GM18505 (cell line): Measurements from ENCODE around the gene HMG20A.

Experiments
- ATAC-seq: cut with Tn5 transposase; IDR thresholded peaks from one replicate; pipeline ENCODE4 v1.9.1; 2021; ENCODE audit not compliant: unreplicated experiment
- POLR2A ChIP-seq: IDR thresholded peaks from 4 replicates; pipeline ENCODE4 v1.6.1; 2011; ENCODE audit warnings: borderline replicate concordance; ENCODE audit not compliant: insufficient read depth, insufficient read length; ENCODE audit errors: extremely low read depth

HMG20A gene

DNA sequence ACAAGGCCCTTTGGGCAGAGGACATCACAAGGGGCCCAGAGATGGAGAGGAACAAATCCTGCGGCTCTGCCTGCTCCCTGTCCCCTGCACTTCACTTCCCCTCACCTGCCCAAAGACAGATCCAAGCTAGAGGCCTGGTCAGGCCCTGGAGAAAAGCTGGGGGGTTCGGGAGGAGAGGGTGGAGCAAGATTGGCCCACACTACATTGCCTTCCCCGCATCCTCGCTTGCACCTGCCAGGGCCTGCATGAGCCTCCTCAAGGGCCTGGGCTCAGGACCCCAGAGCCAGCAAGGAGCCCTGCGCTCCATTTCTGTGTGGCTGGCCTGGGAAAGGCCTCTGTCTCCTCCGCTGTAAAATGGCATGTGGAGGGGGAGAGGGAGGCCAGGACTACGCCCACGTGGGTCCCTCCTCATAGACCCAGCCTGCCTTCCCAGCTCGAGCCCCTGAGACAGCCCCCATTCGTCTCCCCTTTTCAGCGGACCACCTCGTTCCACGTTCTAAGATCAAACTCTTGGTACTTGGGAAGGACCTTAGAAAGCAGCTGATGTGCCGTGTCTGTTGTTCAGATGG is 106.0 kb downstream of the HMG20A start:
- TF ChIP-seq POLR2A, result no peak
- no peak for ATAC-seq

DNA sequence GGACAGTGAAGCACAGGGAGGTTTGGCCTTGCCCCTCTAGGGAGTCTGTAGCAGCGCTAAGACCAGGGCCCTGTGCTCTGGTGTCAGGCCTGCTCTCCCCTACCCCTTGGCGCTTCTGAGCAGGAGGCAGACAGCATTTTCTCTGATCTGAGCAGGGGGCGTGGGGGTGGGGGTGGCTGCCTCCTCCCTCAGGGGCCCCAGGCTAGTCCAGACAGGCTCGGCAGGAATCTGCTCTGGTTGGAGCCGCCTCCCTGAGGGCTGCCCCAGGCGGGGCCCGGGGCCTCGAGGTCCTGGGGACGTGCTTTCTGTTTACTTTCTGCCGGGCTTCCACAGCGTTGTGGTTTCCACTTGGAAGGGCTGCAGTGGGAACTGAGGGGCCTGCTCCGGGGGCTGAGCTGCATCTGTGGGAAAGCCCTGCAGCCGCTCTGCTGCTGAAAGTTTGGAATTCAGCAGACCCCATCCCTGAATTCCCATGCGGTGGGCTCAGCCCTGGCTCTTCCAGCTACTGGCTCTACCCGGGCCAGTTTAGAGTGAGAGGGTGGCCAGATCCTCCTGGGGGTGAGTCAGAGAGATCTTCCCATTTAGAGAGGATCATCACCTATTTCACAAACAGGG is 106.6 kb downstream of the HMG20A start:
- TF ChIP-seq POLR2A, result no peak

DNA sequence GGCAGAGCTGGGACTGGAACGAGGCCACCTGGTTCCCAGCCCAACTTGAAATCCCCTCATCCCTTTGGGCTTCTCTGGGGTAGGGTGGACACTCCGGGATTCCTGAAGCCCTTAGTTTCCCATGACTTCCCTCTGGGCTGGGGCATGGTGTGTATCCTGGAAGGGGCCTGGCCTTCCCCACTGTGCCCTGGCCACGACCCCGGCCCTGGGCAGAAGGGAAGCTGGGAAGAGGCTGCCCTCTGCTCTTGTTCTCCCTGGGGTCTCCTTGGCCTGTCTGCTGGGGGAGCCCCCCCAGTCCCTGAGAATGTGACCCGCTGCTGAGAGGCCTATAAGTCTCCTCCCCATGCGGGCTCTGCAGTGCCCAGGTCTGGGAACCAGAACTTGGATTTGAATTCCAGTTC is 107.1 kb downstream of the HMG20A start:
- TF ChIP-seq POLR2A, result no peak
- no peak for ATAC-seq

More for the DNA sequence above, 106.6 kb downstream of the HMG20A start:
- ATAC-seq, result no peak

DNA sequence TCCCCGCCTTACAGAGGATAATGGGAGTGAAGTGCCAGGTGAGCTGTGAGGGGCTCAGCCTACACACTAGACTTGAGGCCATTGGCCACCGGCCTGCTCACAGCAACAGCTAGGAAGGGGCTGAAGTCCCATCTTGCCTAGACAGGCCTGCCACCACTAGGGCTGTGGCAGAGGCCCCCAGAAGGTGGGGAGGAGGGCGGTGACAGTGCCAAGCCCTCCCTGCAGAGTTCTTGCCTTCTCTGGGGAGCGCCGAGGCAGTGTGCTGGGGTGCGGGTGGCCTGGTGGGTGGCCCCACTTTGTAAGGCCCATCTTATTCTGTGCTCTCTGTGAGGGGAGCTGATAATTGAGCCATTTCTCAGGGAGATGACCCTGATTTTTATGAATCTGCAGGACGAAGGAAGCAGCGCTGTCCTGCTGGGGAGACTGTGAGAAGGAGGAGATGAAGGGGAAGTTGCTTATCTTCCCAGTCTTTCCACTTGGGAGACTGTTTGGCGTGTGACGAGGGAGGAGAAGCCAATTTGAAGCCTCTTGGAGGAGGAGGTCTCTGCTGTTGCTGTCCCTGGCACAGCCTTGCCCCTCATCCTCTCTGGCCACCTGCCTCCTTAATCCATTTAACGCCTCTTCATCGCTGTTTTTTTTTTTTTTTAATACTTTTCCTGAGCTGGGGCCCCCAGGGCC is 107.7 kb downstream of the HMG20A start:
- no peak for TF ChIP-seq POLR2A
- ATAC-seq, result no peak

DNA sequence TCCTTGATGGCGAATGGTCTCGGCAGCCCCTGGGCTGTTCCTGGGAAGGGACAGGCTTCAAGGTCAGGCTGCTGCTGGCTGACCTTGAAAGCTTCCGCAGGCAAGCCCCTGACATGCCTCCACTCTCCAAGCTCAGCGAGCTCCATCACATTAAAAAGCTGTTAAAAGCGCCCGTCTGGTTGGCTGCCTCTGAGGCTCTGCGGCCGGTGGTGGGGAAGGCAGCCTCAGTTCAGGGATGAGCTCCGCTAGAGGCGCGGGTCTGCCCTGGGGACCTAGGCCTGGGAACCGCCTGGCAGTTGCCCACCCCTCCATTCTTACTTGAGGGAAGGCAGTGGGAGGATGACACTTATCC is 108.3 kb downstream of the HMG20A start:
- TF ChIP-seq POLR2A, result no peak

DNA sequence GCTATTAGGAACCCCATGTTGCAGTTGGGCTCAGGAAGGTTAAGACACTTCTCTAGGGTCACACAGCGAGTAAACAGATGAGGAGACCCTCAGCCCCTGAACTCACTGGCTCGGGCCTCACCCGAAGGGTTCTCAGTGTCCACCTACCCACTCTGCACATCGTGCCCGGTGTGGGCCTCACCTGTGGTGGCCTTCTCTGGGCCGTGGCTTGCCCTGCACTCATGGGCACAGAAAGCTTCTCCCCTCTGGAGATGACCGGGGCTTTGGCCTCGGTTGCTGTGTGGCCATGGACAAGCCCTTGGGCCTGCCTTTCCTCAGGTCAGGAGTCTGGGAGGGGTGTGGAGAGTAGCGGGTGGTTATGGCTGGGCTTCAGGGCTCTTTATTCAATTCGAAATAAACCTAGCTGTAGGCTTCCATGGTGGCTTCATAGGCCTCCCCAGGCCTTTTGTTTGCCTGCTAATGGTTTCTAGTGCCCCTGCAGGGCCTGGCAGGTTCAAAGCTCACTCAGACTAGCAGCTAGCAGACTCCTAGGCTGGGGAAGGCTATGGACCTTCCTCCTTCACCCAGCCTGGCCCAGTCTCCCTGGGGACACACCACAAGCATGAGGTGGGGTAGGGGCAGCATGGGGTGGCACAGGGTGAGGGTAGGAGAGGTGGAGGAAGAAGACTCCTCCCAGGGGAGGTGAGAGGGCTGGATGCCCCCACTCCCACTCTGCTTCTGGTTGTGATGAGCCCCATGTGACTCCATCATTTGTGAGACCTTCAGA is 108.9 kb downstream of the HMG20A start:
- TF ChIP-seq POLR2A, result no peak
- ATAC-seq, result no peak

More for the DNA sequence above, 108.3 kb downstream of the HMG20A start:
- ATAC-seq, result no peak

DNA sequence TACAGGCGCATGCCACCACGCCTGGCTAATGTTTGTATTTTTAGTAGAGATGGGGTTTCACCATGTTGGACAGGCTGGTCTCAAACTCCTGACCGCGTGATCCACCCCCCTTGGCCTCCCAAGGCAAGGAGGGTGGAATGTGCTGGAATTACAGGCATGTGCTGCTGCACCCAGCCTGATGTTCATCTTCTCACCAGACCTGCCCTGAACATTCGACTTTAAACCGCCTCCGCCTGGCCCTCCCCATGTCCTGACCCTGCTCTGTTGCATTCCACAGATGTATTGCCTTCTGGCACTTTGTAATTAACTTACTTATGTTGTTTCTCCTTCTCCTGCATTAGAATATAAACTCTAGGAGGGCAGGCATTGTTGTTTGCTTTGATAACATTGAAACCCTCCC is 109.9 kb downstream of the HMG20A start:
- no peak for ATAC-seq
- no peak for TF ChIP-seq POLR2A

DNA sequence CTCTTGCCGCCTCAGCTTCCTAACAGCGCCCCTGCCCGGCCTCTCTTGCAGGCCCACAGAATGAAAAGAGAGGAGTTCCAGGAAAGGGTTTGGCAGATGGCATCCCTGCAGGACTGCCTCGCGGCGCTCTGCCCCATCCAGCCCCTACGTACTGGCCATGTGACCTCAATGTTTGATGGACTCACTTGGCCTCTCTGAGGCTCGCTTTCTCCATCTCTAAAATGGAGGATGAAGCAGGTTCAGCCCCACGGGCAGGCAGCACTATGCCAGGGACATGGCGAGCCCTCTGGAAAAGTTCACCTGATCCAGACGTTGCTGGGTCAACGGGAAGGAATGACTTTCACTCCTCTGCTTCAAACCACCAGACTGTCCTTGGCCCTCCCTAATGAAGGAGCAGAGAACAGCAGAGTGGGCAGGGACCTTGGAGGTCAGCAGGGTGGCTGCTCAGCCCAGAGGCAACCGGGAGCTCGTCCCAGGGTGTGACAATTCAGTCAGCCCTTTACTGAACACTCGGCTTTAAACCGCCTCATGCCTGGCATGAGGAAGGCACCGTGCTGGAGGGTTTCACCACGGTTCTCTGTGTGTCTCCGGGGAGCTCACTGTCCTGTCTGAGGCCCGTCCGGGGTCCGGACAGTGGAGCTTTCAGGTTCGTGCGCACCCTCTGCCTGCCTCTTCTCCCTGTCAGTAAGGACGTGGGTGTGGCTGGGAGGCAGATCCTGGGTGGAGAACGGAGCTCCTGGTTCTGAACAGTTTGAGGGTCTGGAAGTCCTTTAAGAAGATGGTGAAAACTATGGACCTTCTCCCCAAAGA is 110.7 kb downstream of the HMG20A start:
- no peak for TF ChIP-seq POLR2A
- ATAC-seq, result no peak

DNA sequence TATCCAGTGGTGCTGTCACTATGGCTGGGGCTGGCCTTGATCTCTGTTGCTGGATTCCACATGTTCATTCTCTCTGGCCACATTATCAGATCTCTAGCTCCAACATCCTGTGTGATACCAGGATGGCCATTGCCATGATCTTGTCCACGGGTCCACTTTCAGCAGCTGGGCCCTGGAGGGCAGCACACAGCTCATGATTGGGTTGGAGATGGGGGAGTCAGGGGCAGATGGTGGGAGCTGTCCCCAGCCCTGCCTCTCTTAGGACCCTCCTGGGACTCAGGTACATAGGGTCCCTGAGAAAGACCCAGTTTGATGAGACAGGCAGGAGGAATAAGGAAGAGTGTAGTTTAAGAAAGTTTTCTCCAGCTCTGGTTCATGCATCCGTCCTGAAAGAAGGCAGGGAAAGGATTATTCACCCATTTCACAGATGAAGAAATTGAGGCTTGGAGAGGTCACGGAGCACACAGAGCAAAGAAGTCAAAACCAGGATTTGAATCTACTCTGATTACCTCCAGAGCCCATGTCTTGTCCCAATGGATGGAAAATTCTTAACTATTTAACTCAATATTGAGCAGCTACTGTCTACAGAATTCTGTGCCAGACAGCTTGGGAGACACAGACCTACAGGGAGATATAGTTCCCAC is 111.5 kb downstream of the HMG20A start:
- ATAC-seq, result no peak
- TF ChIP-seq POLR2A, result no peak

DNA sequence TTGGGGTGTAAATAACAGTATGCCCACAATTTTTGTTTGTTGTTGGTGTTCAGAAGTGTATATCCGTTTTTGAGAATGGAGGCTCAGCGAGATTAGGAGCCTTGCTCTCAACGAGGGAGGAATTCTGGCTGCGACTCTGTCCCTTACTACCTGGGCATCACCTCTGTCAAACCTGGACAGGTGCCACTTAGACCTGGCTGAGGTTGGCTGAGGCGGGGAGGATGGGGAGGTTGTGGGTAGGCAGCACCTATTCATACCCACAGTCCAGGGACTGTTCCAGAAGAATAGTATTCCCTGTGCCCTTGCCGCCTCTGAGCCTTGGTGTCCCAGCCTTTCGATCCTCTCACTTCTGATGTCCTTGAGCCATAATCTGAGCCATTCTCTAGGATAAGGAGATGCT is 112.2 kb downstream of the HMG20A start:
- no peak for ATAC-seq
- TF ChIP-seq POLR2A, result no peak

DNA sequence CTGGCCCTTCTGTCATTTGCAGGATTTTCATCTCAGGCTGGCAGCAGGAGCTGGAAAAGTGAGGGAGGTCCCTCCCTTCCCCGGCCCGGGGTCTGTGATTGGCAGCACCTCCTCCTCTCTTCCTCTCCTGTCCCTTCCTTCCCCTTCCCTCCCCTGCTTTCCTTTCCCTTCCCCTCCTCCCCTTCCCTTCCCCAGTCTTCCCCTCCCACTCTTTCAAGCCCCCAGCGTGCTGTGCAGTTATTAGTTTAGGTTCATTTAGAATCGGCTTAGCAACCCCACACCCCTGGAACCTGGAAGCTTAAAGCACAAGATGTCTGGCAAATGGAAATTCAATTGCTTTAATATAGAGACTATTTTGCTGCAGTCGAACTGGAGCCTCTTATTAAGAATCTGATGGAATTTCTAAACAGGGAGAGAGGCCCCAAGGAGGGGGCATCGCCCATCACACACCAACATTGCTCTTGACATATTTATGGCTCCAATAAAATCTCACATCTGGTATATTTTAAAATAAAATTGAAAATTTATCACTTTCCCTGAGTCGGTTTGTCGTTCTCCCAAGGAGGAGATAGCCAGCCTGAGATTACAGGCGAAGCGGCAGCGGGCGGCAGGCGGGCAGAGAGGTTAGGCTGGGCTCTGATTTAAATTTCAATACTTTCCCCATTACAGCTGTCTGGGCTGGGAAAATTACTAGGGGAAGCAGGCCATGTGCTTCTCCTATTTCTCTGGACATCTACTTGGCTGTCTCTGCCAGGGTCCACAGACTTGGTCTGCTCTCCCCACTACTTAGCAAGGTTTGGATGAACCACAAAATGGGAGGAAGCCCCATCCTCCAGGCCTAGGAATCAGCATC is 113.1 kb downstream of the HMG20A start:
- no peak for TF ChIP-seq POLR2A
- no peak for ATAC-seq
